ENCODE measurements around the gene FBXO33. TPM values are rescaled to one million over a fixed set of nuclear protein-coding genes. Genes with fewer than 3 reads are reported as not detected.

Gene FBXO33
- total RNA-seq, 6 donors from 2014 or later, result 10.1 to 23.2 (median 14.3) TPM

DNA sequence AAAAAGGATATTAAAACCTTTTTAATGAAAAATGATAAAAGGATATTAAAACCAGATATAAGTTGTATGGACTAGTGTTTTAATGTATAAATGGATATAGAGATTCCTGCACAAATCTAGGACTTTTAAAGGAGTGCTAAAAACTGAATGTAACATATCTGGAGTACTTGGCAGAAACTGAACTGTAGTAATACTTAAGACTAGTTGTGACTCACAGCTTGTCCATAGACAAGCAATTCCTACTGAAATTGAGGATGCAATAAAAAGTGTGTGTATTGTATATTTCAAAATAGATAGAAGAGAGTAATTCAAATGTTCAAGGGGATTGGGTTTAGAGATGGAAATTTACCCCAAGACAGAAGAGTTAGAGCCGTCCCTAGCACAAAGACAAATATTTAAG lies 59.6 kb downstream of the FBXO33 start:
- Histone ChIP-seq H3K4me3 (no peak overlapping the region), H3K27ac (no peak overlapping the region), H3K36me3 (peaks cover 0 to 12% (median 3%) of the 10 kb centered on the region in 4 donors), H3K9me3 (no peaks in the 10 kb centered on the region), H3K27me3 (no peaks in the 10 kb centered on the region), H3K4me1 (no peaks in the 10 kb centered on the region)
- TF ChIP-seq POLR2AphosphoS5 (IDR thresholded peaks at IDR 0.05), result no peak
- no peak for DNase-seq
- no peak for ATAC-seq (ENCODE audit: low FRiP score in 2 of 2)
- 100% methylated on average over 1 of the region's 1 CpG for WGBS, 2 donors

DNA sequence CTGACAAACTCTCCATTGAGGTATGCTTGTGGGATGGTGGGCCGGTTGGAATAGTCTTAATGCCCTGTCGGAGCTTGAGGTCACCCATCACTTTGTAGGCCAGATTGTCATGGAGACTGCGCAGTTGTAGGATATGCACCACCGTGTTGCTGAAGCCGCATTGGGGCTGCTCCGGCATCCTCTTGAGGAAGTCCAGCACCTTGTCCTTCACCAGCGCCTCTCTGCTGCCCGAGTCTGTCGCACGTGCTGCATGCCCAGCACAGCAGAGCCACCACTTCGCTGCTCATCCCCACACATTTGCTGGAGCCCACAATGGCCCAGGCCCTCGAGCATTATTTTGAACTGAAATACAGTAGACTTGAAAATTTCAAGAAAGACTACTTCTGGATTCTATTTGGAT lies 61.8 kb downstream of the FBXO33 start:
- no peaks in the 10 kb centered on the region for H3K27me3 ChIP-seq
- H3K36me3 ChIP-seq, result peaks cover 0 to 12% (median 6%) of the 10 kb centered on the region in 4 donors
- H3K4me3 ChIP-seq, result no peak overlapping the region
- DNase-seq (peak in 1 of 2 donors; percentile 29), ATAC-seq (ENCODE audit: low FRiP score in 2 of 2) (no peak)
- no peak for TF ChIP-seq POLR2A (IDR thresholded peaks at IDR 0.05)
- no peak for TF ChIP-seq EP300 (IDR thresholded peaks at IDR 0.05)
- TF ChIP-seq, protein P1, sequence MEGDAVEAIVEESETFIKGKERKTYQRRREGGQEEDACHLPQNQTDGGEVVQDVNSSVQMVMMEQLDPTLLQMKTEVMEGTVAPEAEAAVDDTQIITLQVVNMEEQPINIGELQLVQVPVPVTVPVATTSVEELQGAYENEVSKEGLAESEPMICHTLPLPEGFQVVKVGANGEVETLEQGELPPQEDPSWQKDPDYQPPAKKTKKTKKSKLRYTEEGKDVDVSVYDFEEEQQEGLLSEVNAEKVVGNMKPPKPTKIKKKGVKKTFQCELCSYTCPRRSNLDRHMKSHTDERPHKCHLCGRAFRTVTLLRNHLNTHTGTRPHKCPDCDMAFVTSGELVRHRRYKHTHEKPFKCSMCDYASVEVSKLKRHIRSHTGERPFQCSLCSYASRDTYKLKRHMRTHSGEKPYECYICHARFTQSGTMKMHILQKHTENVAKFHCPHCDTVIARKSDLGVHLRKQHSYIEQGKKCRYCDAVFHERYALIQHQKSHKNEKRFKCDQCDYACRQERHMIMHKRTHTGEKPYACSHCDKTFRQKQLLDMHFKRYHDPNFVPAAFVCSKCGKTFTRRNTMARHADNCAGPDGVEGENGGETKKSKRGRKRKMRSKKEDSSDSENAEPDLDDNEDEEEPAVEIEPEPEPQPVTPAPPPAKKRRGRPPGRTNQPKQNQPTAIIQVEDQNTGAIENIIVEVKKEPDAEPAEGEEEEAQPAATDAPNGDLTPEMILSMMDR (IDR thresholded peaks at IDR 0.05), result no peak
- H3K9me3 ChIP-seq, result no peaks in the 10 kb centered on the region
- no peaks in the 10 kb centered on the region for H3K4me1 ChIP-seq
- 95 to 99% methylated on average over 7 to 12 of the region's 12 CpGs for WGBS, 2 donors
- H3K27ac ChIP-seq, result no peak overlapping the region

DNA sequence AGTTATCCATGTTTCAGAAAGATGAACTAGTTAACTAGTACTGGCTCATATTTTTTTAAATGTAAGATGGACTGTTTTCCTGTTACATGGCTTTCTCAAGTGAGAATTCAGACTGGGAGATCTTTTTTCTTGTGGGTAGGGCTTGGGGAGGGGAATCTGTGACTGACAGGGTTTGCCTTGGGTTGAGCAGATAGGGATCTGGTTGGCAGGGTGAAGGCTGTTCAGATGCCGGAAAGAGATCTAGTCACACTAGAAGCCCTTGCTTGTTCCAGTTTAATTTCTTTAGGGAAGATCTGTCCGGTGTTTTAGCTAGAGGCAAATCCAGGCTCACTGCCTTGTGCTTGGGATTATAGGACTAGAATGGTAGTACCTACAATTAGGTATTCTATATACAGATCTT lies 63.2 kb downstream of the FBXO33 start:
- ATAC-seq (ENCODE audit: low FRiP score in 2 of 2) (no peak), DNase-seq (no peak)
- Histone ChIP-seq H3K9me3 (peaks cover 6 to 12% (median 9%) of the 10 kb centered on the region in 4 donors), H3K36me3 (peaks cover 0 to 15% (median 6%) of the 10 kb centered on the region in 4 donors), H3K27ac (no peak overlapping the region), H3K27me3 (no peaks in the 10 kb centered on the region), H3K4me1 (no peaks in the 10 kb centered on the region), H3K4me3 (no peak overlapping the region)
- TF ChIP-seq, protein P1 (IDR thresholded peaks at IDR 0.05), result no peak
- TF ChIP-seq POLR2AphosphoS5 (IDR thresholded peaks at IDR 0.05) (no peak), POLR2A (IDR thresholded peaks at IDR 0.05) (no peak), EP300 (IDR thresholded peaks at IDR 0.05) (no peak)
- WGBS, 2 donors, result 90 to 100% methylated on average over 2 of the region's 2 CpGs

DNA sequence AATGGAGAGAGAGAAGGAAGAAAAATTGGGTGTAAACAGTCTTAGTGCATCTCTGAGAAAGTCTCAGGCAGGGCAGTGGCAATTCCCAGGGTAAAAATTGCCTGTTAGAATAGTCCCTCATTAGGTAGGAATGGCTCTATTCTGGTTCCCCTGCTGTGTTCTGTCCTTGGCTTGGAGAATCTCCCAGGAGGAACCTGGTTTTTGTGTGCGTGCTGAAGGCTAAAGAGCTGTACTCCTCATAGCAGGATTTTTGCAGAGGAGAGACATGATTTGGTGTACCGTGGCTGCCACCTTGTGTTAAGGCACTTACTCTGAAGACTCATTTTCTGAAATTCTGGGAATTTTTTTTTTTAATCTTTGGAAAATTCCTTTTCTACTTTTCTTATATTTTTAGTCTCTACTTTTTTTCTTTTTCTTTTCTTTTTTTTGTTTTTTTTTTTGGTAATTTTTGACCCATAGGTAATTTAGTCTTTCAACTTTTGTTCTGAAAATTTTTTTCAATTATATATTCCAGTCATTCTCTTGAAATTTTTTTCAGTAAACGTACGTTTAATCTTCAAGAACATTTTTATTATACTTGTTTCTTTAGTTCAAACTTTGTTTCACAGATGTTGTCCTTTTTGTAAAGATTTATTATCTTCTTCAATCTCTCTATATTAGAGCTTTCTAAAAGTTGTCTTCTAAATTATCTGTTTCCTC lies 63.8 kb downstream of the FBXO33 start:
- Histone ChIP-seq H3K9me3 (peaks cover 6 to 17% (median 11%) of the 10 kb centered on the region in 4 donors), H3K36me3 (peaks cover 0 to 18% (median 8%) of the 10 kb centered on the region in 4 donors), H3K27me3 (no peaks in the 10 kb centered on the region), H3K4me3 (no peak overlapping the region), H3K27ac (no peak overlapping the region), H3K4me1 (no peaks in the 10 kb centered on the region)
- TF ChIP-seq, protein P1 (IDR thresholded peaks at IDR 0.05), result peak in 2 of 6 experiments; percentile 17 to 24
- no peak for TF ChIP-seq POLR2A (IDR thresholded peaks at IDR 0.05)
- peak in 1 of 2 donors; percentile 63 for ATAC-seq (ENCODE audit: low FRiP score in 2 of 2)
- no peak for DNase-seq
- 58 to 67% methylated on average over 4 of the region's 4 CpGs for WGBS, 2 donors

DNA sequence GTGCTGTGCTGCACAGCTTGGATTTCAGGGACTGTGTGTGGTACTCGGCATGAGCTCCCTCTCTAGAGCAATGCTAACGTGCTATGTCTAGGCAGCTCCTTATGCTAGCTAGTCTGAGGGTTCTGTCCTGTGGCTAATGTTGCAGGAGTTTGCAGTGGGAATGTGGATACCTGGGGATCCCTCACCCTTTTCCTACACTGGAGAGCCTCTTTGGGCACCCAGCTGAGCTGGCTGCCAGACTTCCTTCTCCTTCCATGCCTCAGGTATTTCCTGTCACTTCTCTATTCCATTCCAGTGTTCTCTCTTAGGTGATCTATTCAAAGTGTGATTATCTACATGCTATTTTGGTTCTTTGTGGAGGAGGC lies 64.9 kb downstream of the FBXO33 start:
- DNase-seq (no peak), ATAC-seq (ENCODE audit: low FRiP score in 2 of 2) (peak in 1 of 2 donors; percentile 19)
- Histone ChIP-seq H3K4me1 (no peaks in the 10 kb centered on the region), H3K27me3 (no peaks in the 10 kb centered on the region), H3K9me3 (peaks cover 6 to 17% (median 12%) of the 10 kb centered on the region in 4 donors), H3K4me3 (no peak overlapping the region), H3K36me3 (peaks cover 0 to 20% (median 9%) of the 10 kb centered on the region in 4 donors), H3K27ac (no peak overlapping the region)
- 100% methylated on average over 2 of the region's 2 CpGs for WGBS, 2 donors
- no peak for TF ChIP-seq EP300 (IDR thresholded peaks at IDR 0.05)
